HEK293 (cell line): ENCODE results near the gene PPARA.

Experiments
- CTCF ChIA-PET: fragments of 350-600 bp; formaldehyde crosslinking; extraction: SDS; loops from one replicate; lab custom pipeline; 2021; ENCODE audit warnings: antibody characterized with exemption; lab: Yijun Ruan, JAX
- POLR2A ChIA-PET: fragments of 300-600 bp; formaldehyde crosslinking; extraction: SDS; loops from one replicate; lab custom pipeline; 2020; ENCODE audit warnings: antibody characterized with exemption, inconsistent platforms; lab: Yijun Ruan, JAX
- H3K27ac ChIP-seq: fragments of 200-500 bp; sonication (Bioruptor generic); 2 replicates; pipeline ENCODE4 v1.5.1; 2014; ENCODE audit warnings: low read depth, low read length, control low read depth, inconsistent platforms; ENCODE audit errors: extremely low read depth
- H3K36me3 ChIP-seq, 2 experiments: fragments of 200-500 bp in 1 of 2; sonication (Bioruptor generic) in 1 of 2; 1 replicate in 1 of 2; 2 replicates in 1 of 2; pipeline ENCODE4 v1.5.1; 2014 to 2017; ENCODE audit warnings: inconsistent platforms in 2 of 2, low read length in 2 of 2; ENCODE audit not compliant: control insufficient read depth in 2 of 2, insufficient read depth in 1 of 2
- H3K4me1 ChIP-seq: fragments of 200-500 bp; sonication (Bioruptor generic); 2 replicates; pipeline ENCODE4 v1.5.1; 2014; ENCODE audit warnings: mild to moderate bottlenecking, low read length, inconsistent platforms; ENCODE audit not compliant: control insufficient read depth, insufficient read depth
- H3K4me3 ChIP-seq: 2 replicates; pipeline ENCODE4 v1.5.1; 2011; ENCODE audit warnings: low read depth, mild to moderate bottlenecking, control low read depth, low read length, moderate library complexity
- H3K9me3 ChIP-seq: fragments of 200-500 bp; sonication (Bioruptor generic); 2 replicates; pipeline ENCODE4 v1.5.1; 2014; ENCODE audit warnings: low read depth, low read length, inconsistent platforms; ENCODE audit not compliant: control insufficient read depth, insufficient read depth
- GLIS1 ChIP-seq: fragments of 450-650 bp; formaldehyde crosslinking; IDR thresholded peaks from 2 replicates; pipeline ENCODE4 v1.5.1; 2016; ENCODE audit warnings: missing biosample characterization, missing genetic modification characterization
- HOXC10 ChIP-seq: sonication (generic); formaldehyde crosslinking; IDR thresholded peaks from 2 replicates; pipeline ENCODE4 v1.8.1; 2023; ENCODE audit warnings: mild to moderate bottlenecking, missing genetic modification reagents
- KLF7 ChIP-seq: fragments of 450-650 bp; formaldehyde crosslinking; IDR thresholded peaks from 2 replicates; pipeline ENCODE4 v1.5.1; 2016; ENCODE audit warnings: missing biosample characterization, missing genetic modification characterization, borderline replicate concordance
- OVOL3 ChIP-seq: fragments of 450-650 bp; formaldehyde crosslinking; IDR thresholded peaks from 2 replicates; pipeline ENCODE4 v1.5.1; 2016; ENCODE audit warnings: missing biosample characterization, missing genetic modification characterization
- SCRT2 ChIP-seq: fragments of 450-650 bp; formaldehyde crosslinking; IDR thresholded peaks from 2 replicates; pipeline ENCODE4 v1.5.1; 2016; ENCODE audit warnings: missing biosample characterization, missing genetic modification characterization
- SP3 ChIP-seq: fragments of 450-650 bp; formaldehyde crosslinking; IDR thresholded peaks from 2 replicates; pipeline ENCODE4 v1.5.1; 2016; ENCODE audit warnings: missing biosample characterization, missing genetic modification characterization
- WT1 ChIP-seq: fragments of 450-650 bp; formaldehyde crosslinking; IDR thresholded peaks from 2 replicates; pipeline ENCODE4 v1.5.1; 2016; ENCODE audit warnings: missing biosample characterization, missing genetic modification characterization
- ZBTB48 ChIP-seq: fragments of 450-650 bp; formaldehyde crosslinking; IDR thresholded peaks from 2 replicates; pipeline ENCODE4 v1.5.1; 2016; ENCODE audit warnings: missing biosample characterization, missing genetic modification characterization
- ZNF174 ChIP-seq: fragments of 450-650 bp; formaldehyde crosslinking; IDR thresholded peaks from 2 replicates; pipeline ENCODE4 v1.5.0; 2017; ENCODE audit warnings: missing biosample characterization, mild to moderate bottlenecking, missing genetic modification characterization
- ZNF184 ChIP-seq: fragments of 450-650 bp; IDR thresholded peaks from 2 replicates; pipeline ENCODE4 v1.5.1; 2018; ENCODE audit warnings: missing biosample characterization, mild to moderate bottlenecking, missing genetic modification characterization
- ZNF19 ChIP-seq: fragments of 450-650 bp; formaldehyde crosslinking; IDR thresholded peaks from 2 replicates; pipeline ENCODE4; 2016; ENCODE audit warnings: missing biosample characterization, missing genetic modification characterization, low read depth
- ZNF362 ChIP-seq: fragments of 450-650 bp; formaldehyde crosslinking; IDR thresholded peaks from 2 replicates; pipeline ENCODE4 v1.5.1; 2016; ENCODE audit warnings: missing biosample characterization, missing genetic modification characterization
- ZNF473 ChIP-seq: fragments of 450-650 bp; formaldehyde crosslinking; IDR thresholded peaks from 2 replicates; pipeline ENCODE4 v1.5.1; 2017; ENCODE audit warnings: missing biosample characterization, missing genetic modification characterization
- ZNF510 ChIP-seq: fragments of 450-650 bp; formaldehyde crosslinking; IDR thresholded peaks from 2 replicates; pipeline ENCODE4 v1.5.1; 2018; ENCODE audit warnings: mild to moderate bottlenecking, missing genetic modification characterization, missing biosample characterization; ENCODE audit not compliant: insufficient replicate concordance
- ZNF548 ChIP-seq: fragments of 450-650 bp; formaldehyde crosslinking; IDR thresholded peaks from 2 replicates; pipeline ENCODE4 v1.5.1; 2016; ENCODE audit warnings: missing biosample characterization, missing genetic modification characterization
- ZNF664 ChIP-seq: fragments of 450-650 bp; formaldehyde crosslinking; IDR thresholded peaks from 2 replicates; pipeline ENCODE4 v1.5.1; 2016; ENCODE audit warnings: missing biosample characterization, missing genetic modification characterization
- ZNF670 ChIP-seq: fragments of 450-650 bp; formaldehyde crosslinking; IDR thresholded peaks from 2 replicates; pipeline ENCODE4 v1.5.1; 2016; ENCODE audit warnings: missing biosample characterization, missing genetic modification characterization, low read depth
- ZNF777 ChIP-seq: fragments of 450-650 bp; formaldehyde crosslinking; IDR thresholded peaks from 2 replicates; pipeline ENCODE4 v1.5.1; 2017; ENCODE audit warnings: missing biosample characterization, missing genetic modification characterization, borderline replicate concordance
- TF ChIP-seq, protein P1 (sequence below): fragments of 450-650 bp; formaldehyde crosslinking; IDR thresholded peaks from 2 replicates; pipeline ENCODE4 v1.5.1; 2016; ENCODE audit warnings: missing biosample characterization, missing genetic modification characterization, low read depth

The PPARA gene

GRCh38 chr22:46286006-46286405 is 135.7 kb downstream of the PPARA start:
- CTCF ChIA-PET, result interaction anchor here (0.6 kb wide), 1 partner anchor 82 kb away, joined by 3 read pairs; no protein-coding TSS in a partner anchor
- POLR2A ChIA-PET, result interaction anchor here (0.6 to 1.6 kb wide), 6 partner anchors 9 to 169 kb away, joined by 3 to 7 read pairs (median 4); partner anchors contain the start of gene GTSE1
- no peak overlapping the region for H3K27ac ChIP-seq
- TF ChIP-seq KLF7 (tag by site-specific recombination) (no peak), WT1 (tag by site-specific recombination) (no peak), ZNF670 (tag by site-specific recombination) (no peak)
- H3K4me1 ChIP-seq, result no peaks in the 10 kb centered on the region
- no peaks in the 10 kb centered on the region for H3K9me3 ChIP-seq
- H3K4me3 ChIP-seq, result no peak overlapping the region
- peaks cover 18 to 96% of the 10 kb centered on the region in 2 experiments; a peak in 2 of 3 replicates for H3K36me3 ChIP-seq

DNA sequence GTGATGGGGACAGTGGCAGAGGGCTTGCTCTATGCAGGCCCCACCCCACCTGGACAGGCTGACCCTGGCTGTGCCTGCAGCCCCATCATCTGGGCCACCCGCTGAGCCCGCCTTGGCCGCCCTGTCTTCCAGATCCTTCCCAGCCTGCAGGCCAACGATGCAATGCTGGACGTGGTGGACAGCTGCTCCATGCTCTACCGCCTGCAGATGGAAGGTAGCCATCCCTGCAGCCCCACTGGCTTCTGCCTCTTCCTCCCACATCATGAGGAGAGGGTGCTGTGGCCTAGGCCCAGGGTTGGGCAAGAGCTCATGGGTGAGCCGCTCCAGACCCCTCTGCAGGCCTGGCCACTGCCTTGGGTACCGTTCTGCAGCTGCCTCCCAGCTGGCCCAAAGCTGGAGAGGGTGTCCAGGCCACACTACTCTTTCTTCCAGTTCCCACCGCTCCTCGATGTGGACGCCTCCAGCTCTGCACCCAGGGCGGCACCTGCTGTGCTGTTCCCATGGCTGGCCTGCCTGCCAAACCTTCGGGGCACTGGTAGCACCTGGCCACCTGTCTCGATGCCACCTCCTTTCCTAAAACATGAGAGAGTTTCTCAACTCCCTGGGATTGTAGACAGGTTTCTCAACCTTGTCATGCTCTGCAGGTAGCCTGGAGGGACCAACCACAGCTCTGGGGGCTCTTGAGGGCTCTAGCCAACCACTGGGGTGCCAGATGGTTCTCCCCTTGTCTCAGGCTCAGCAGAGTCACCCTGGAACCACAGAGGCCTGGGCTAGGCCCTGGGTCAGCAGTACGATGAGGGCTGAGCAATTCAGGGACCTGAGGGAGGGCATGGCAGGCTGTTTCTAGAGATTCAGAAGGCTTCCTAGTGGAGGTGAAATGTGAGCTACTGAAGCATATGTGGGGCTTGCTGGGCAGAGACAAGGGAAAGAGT is 136.9 kb downstream of the PPARA start:
- Histone ChIP-seq H3K27ac (no peak overlapping the region), H3K4me3 (no peak overlapping the region), H3K4me1 (no peaks in the 10 kb centered on the region), H3K9me3 (no peaks in the 10 kb centered on the region), H3K36me3 (peaks cover 26 to 96% of the 10 kb centered on the region in 2 experiments; a peak in 2 of 3 replicates)
- ChIA-PET CTCF (interaction anchor here (0.9 kb wide), 1 partner anchor 218 kb away, joined by 3 read pairs; no protein-coding TSS in a partner anchor), POLR2A (interaction anchor here (0.7 to 1.6 kb wide), 5 partner anchors 8 to 37 kb away, joined by 3 to 5 read pairs (median 4); partner anchors contain the start of genes CDPF1, GTSE1 and TTC38)
- TF ChIP-seq GLIS1 (tag by site-specific recombination), result no peak
- TF ChIP-seq ZNF473, result no peak
- TF ChIP-seq ZNF664 (tag by site-specific recombination), result no peak
- no peak for TF ChIP-seq HOXC10 (CRISPR knock-in tag)
- no peak for TF ChIP-seq ZNF174
- TF ChIP-seq SCRT2, result no peak
- TF ChIP-seq ZNF548 (tag by site-specific recombination), result no peak
- TF ChIP-seq, protein P1, sequence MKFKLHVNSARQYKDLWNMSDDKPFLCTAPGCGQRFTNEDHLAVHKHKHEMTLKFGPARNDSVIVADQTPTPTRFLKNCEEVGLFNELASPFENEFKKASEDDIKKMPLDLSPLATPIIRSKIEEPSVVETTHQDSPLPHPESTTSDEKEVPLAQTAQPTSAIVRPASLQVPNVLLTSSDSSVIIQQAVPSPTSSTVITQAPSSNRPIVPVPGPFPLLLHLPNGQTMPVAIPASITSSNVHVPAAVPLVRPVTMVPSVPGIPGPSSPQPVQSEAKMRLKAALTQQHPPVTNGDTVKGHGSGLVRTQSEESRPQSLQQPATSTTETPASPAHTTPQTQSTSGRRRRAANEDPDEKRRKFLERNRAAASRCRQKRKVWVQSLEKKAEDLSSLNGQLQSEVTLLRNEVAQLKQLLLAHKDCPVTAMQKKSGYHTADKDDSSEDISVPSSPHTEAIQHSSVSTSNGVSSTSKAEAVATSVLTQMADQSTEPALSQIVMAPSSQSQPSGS (tag by site-specific recombination), result no peak
- TF ChIP-seq ZNF19, result no peak
- no peak for TF ChIP-seq ZBTB48 (tag by site-specific recombination)
- no peak for TF ChIP-seq ZNF184 (tag by site-specific recombination)
- no peak for TF ChIP-seq ZNF510 (tag by site-specific recombination)
- TF ChIP-seq SP3 (tag by site-specific recombination), result no peak
- no peak for TF ChIP-seq OVOL3 (tag by site-specific recombination)
- no peak for TF ChIP-seq ZNF777 (tag by site-specific recombination)
- no peak for TF ChIP-seq ZNF362 (tag by site-specific recombination)
